GM12874 (cell line): ENCODE measurements around the gene TSHZ2.

ENCODE experiments used
- CTCF ChIP-seq: IDR thresholded peaks from 2 replicates; pipeline ENCODE4 v1.5.1; 2011; ENCODE audit warnings: low read depth, mild to moderate bottlenecking, control low read depth, low read length, moderate library complexity; ENCODE audit not compliant: insufficient read depth

Gene TSHZ2

GRCh38 chr20:53428996-53429395 lies 456.8 kb downstream of the TSHZ2 start:
- no peak for TF ChIP-seq CTCF

- TF ChIP-seq CTCF, result no peak
These were observed 462.5 kb downstream of the TSHZ2 start for GRCh38 chr20:53434662-53435061.

- TF ChIP-seq CTCF, result no peak
These were observed 466.2 kb downstream of the TSHZ2 start for GRCh38 chr20:53438368-53438767.

- no peak for TF ChIP-seq CTCF
These were observed 466.9 kb downstream of the TSHZ2 start for GRCh38 chr20:53439046-53439445.

- TF ChIP-seq CTCF, result no peak
These were observed 467.5 kb downstream of the TSHZ2 start for GRCh38 chr20:53439616-53440015.

GRCh38 chr20:53444401-53445149 lies 472.4 kb downstream of the TSHZ2 start:
- no peak for TF ChIP-seq CTCF

- TF ChIP-seq CTCF, result no peak
These were observed 473.2 kb downstream of the TSHZ2 start for GRCh38 chr20:53445321-53445731.
